K562 (cell line): ENCODE results near the gene DNM1. TPM values are rescaled to one million over a fixed set of nuclear protein-coding genes. Genes with fewer than 3 reads are reported as not detected.

ENCODE experiments used
- ATF4 ChIP-seq: fragments of 450-650 bp; formaldehyde crosslinking; IDR thresholded peaks from 2 replicates; pipeline ENCODE4 v1.4.0; 2022; ENCODE audit warnings: mild to moderate bottlenecking, moderate library complexity
- BACH1 ChIP-seq: fragments of 200-800 bp; sonication (Bioruptor generic); IDR thresholded peaks from 2 replicates; pipeline ENCODE4 v1.6.1; 2016; ENCODE audit warnings: missing genetic modification characterization, missing compliant biosample characterization
- BDP1 ChIP-seq: IDR thresholded peaks from 3 replicates; pipeline ENCODE4 v1.6.1; 2011; ENCODE audit not compliant: insufficient read length, insufficient read depth
- DACH1 ChIP-seq: fragments of 450-650 bp; IDR thresholded peaks from 2 replicates; pipeline ENCODE4 v1.6.1; 2018; ENCODE audit not compliant: partially characterized antibody
- ETS2 ChIP-seq: IDR thresholded peaks from 2 replicates; pipeline ENCODE4 v1.6.1; 2016; ENCODE audit warnings: borderline replicate concordance, missing genetic modification characterization, mild to moderate bottlenecking, moderate library complexity, missing compliant biosample characterization; ENCODE audit not compliant: poor library complexity, severe bottlenecking
- MTA2 ChIP-seq: fragments of 450-650 bp; IDR thresholded peaks from 2 replicates; pipeline ENCODE4 v1.6.1; 2016; ENCODE audit warnings: low read depth
- NFIC ChIP-seq: fragments of 450-650 bp; IDR thresholded peaks from 2 replicates; pipeline ENCODE4 v1.6.1; 2017; ENCODE audit warnings: mild to moderate bottlenecking, inconsistent platforms
- PBX2 ChIP-seq, 2 experiments: IDR thresholded peaks in 1 of 2; conservative IDR thresholded peaks in 1 of 2; 2 replicates each; pipeline ENCODE4 v1.6.1; 2016; ENCODE audit warnings: low read depth in 2 of 2, mild to moderate bottlenecking in 1 of 2, missing compliant biosample characterization in 1 of 2, missing genetic modification characterization in 1 of 2, moderate library complexity in 1 of 2
- PHB ChIP-seq: fragments of 250-450 bp; sonication (Bioruptor Pico); IDR thresholded peaks from 2 replicates; pipeline ENCODE4 v1.5.0; 2021
- PHF8 ChIP-seq: fragments of 200-600 bp; sonication (generic); IDR thresholded peaks from 2 replicates; pipeline ENCODE4 v1.6.1; 2012; ENCODE audit warnings: mixed run types, mild to moderate bottlenecking, inconsistent platforms, low read length, moderate library complexity, borderline replicate concordance
- RAD21 ChIP-seq, 2 experiments: fragments of 250-450 bp in 1 of 2; fragments of 450-650 bp in 1 of 2; sonication (Bioruptor Pico) in 1 of 2; formaldehyde crosslinking in 1 of 2; IDR thresholded peaks in 1 of 2; conservative IDR thresholded peaks in 1 of 2; 2 replicates each; pipeline versions ENCODE4 v1.4.0 to v1.8.0; 2020 to 2022; ENCODE audit warnings: mild to moderate bottlenecking in 2 of 2, moderate library complexity in 1 of 2
- SAFB ChIP-seq: fragments of 200-400 bp; formaldehyde crosslinking; IDR thresholded peaks from 2 replicates; pipeline ENCODE4 v1.6.1; 2017; ENCODE audit warnings: low read depth, low read length, borderline replicate concordance
- SIN3A ChIP-seq, 2 experiments: fragments of 150-350 bp in 1 of 2; IDR thresholded peaks; 2 replicates each; pipeline ENCODE4 v1.6.1; 2011 to 2016; ENCODE audit warnings: borderline replicate concordance in 2 of 2, low read depth in 2 of 2, low read length in 2 of 2, mild to moderate bottlenecking in 2 of 2, moderate library complexity in 2 of 2; ENCODE audit not compliant: control insufficient read depth in 1 of 2
- SMARCA4 ChIP-seq: fragments of 450-650 bp; IDR thresholded peaks from 2 replicates; pipeline ENCODE4 v1.6.1; 2016
- SMARCA5 ChIP-seq: fragments of 450-650 bp; IDR thresholded peaks from 2 replicates; pipeline ENCODE4 v1.6.1; 2016
- TFAM ChIP-seq: fragments of 250-450 bp; sonication (Bioruptor Pico); conservative IDR thresholded peaks from 2 replicates; pipeline ENCODE4 v1.5.0; 2021; ENCODE audit warnings: mild to moderate bottlenecking, moderate library complexity
- ZBTB9 ChIP-seq: fragments of 450-650 bp; formaldehyde crosslinking; IDR thresholded peaks from 2 replicates; pipeline ENCODE4 v1.4.0; 2020; ENCODE audit warnings: mild to moderate bottlenecking, moderate library complexity
- ZMIZ1 ChIP-seq, 2 experiments: fragments of 150-350 bp in 1 of 2; IDR thresholded peaks; 2 replicates each; pipeline ENCODE4 v1.6.1; 2012 to 2016; ENCODE audit warnings: low read depth in 2 of 2, low read length in 2 of 2, mild to moderate bottlenecking in 1 of 2, moderate library complexity in 1 of 2
- polyA plus RNA-seq, 8 experiments: library from polyadenylated mRNA; depleted of rRNA in 4 of 8; stranded (reverse) in 5 of 8; unstranded in 3 of 8; fragments of >200 nt; fragmentation: Nextera tagmentation in 2 of 8; fragmentation: Illumina TruSeq in 1 of 8; extraction: Ambion mirVana in 2 of 8; extraction: Trizol in 1 of 8; gene quantifications; 2 replicates each; pipeline versions ENCODE4 v1.2.1 to v1.2.3, GENCODE V29; 2011 to 2014; ENCODE audit warnings: inconsistent platforms in 1 of 8, missing spikeins in 1 of 8
- total RNA-seq, 7 experiments: library from RNA; depleted of rRNA in 6 of 7; stranded (reverse); fragments of >200 nt in 6 of 7; fragmentation: Illumina TruSeq in 2 of 7; extraction: Trizol in 2 of 7; gene quantifications; 2 replicates each; pipeline versions ENCODE4 v1.2.1 to v1.2.3, GENCODE V29; 2011 to 2021; ENCODE audit warnings: low replicate concordance in 1 of 7

DNM1 gene
- total and polyA plus RNA-seq, 9 of the 15 experiments (the other 6 are each of a cell fraction or from before 2014, with no cell fraction given), result 0.39 to 23.1 (median 9.1) TPM

- TF ChIP-seq SMARCA4 (peak; percentile 64), PBX2 (CRISPR knock-in tag; IDR thresholded peaks at IDR 0.05; ENCODE audit: low read depth) (no peak), PBX2 (tag; conservative IDR thresholded peaks at IDR 0.05; ENCODE audit: low read depth) (no peak), BACH1 (tag) (no peak), RAD21 (CRISPR knock-in tag; conservative IDR thresholded peaks at IDR 0.05 in 1 of 2, IDR thresholded peaks at IDR 0.05 in 1 of 2) (peak in 1 of 2 experiments; percentile 41; a peak in 3 of 4 replicates), SAFB (no peak), ETS2 (tag) (no peak), ZBTB9 (CRISPR knock-in tag) (peak; percentile 82; the same call in 1 of the 2 replicates), PHB (CRISPR knock-in tag) (0 out of 2 replicates have a peak, but pooled peaks have one; percentile 72), MTA2 (no peak), DACH1 (no peak), SIN3A (IDR thresholded peaks at IDR 0.05; ENCODE audit: borderline replicate concordance in 2 of 2, control insufficient read depth in 1 of 2, low read depth in 2 of 2, low read length in 2 of 2) (0 out of 4 replicates have a peak, but pooled peaks of 1 of the 2 experiments have one; percentile 52), ATF4 (CRISPR knock-in tag) (no peak), BDP1 (no peak), PHF8 (peak; percentile 50; the same call in 1 of the 2 replicates), TFAM (CRISPR knock-in tag) (no peak), NFIC (no peak), ZMIZ1 (IDR thresholded peaks at IDR 0.05; ENCODE audit: low read depth in 2 of 2, low read length in 2 of 2) (0 out of 4 replicates have a peak, but pooled peaks of 1 of the 2 experiments have one; percentile 29), SMARCA5 (no peak)
These were observed 750 bp downstream of the DNM1 start (continued) for GRCh38 chr9:128203707-128204551.
